RWPE1 (cell line): ENCODE results near the gene ACTG1.

Experiments
- CTCF ChIA-PET: fragments of 350-600 bp; sonication (Branson Sonifier 250); formaldehyde crosslinking; extraction: SDS; loops from one replicate; lab custom pipeline; 2021; lab: Yijun Ruan, JAX
- POLR2A ChIA-PET: fragments of 400-600 bp; formaldehyde crosslinking; extraction: SDS; loops from one replicate; lab custom pipeline; 2020; ENCODE audit warnings: antibody characterized with exemption; ENCODE audit not compliant: low non-redundant PET; lab: Yijun Ruan, JAX
- DNase-seq: peaks from one replicate; pipeline ENCODE4 v3.0.0; 2012; ENCODE audit warnings: low spot score
- H3K27ac ChIP-seq: fragments of 450-650 bp; 2 replicates; pipeline ENCODE4 v1.5.1; 2017
- CTCF ChIP-seq: fragments of 450-650 bp; conservative IDR thresholded peaks from 2 replicates; pipeline ENCODE4 v1.5.1; 2017; ENCODE audit warnings: low read depth, mild to moderate bottlenecking

The ACTG1 gene

DNA sequence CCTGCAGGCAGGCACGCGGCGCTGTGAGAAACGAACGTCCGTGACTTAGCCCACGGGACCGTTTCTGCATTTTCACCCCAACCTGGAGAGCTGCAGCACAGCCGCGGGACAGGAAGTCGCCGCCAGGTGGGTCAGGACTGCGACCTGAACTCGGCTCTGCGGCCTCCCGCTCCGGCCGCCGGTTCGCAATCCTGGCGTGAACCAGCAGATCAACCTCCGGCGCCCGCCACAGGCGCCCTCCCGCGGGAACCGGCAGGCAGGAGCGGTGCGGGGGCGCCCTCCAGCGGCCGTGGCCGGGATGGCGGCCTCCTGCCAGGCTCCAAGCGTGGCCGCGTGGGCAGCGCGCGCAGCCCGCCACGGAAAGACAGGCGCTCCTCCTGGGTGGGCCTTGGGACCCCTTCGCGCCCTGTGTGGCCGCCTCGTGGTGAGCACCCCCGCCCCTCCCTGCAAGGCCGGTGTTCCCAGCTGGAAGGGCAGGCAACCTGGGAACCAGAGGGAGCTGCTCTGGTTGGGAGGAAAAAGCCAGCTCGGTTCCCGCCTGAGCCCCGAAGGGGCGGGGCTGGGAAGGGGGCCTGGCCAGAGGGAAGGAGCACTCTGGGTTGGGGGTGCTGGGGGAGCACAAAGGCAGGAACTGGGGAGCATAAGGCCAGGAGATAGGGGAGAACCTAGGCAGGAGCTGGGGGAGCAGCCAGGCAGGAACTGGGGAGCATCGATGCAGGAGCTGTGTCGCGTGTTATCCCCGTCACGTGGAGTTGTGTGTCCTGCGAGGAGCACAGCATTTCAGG, 28.2 kb downstream of the ACTG1 start:
- H3K27ac ChIP-seq, result peak overlapping the region; percentile 63
- ChIA-PET POLR2A (interaction anchor here (1.0 kb wide), 1 partner anchor 16 kb away, joined by 3 read pairs; no protein-coding TSS in a partner anchor), CTCF (interaction anchor here (0.5 to 3.0 kb wide), 26 partner anchors 10 to 338 kb away, joined by 3 to 20 read pairs (median 4); partner anchors contain the start of gene BAHCC1)
- peak; percentile 79 for DNase-seq
- peak; percentile 99 for TF ChIP-seq CTCF

GRCh38 chr17:81483862-81484194, 28.8 kb downstream of the ACTG1 start:
- no peak for DNase-seq
- POLR2A ChIA-PET, result interaction anchor here (1.0 kb wide), 1 partner anchor 16 kb away, joined by 3 read pairs; no protein-coding TSS in a partner anchor
- CTCF ChIA-PET, result interaction anchor here (0.6 to 3.0 kb wide), 7 partner anchors 10 to 229 kb away, joined by 3 to 20 read pairs (median 3); no protein-coding TSS in a partner anchor
- peak overlapping the region; percentile 63 for H3K27ac ChIP-seq
- TF ChIP-seq CTCF, result no peak

- no peak for DNase-seq
- ChIA-PET CTCF (interaction anchor here (0.6 to 3.0 kb wide), 5 partner anchors 9 to 228 kb away, joined by 3 to 20 read pairs (median 3); no protein-coding TSS in a partner anchor), POLR2A (no interaction called here)
- H3K27ac ChIP-seq, result peak overlapping the region; percentile 5; the same call in 1 of the 2 replicates
- TF ChIP-seq CTCF, result no peak
Observed at GRCh38 chr17:81483085-81483861, 29.3 kb downstream of the ACTG1 start.

GRCh38 chr17:81482673-81483072, 29.9 kb downstream of the ACTG1 start:
- no peak for DNase-seq
- H3K27ac ChIP-seq, result peak overlapping the region; percentile 5; the same call in 1 of the 2 replicates
- TF ChIP-seq CTCF, result no peak
- CTCF ChIA-PET, result interaction anchor here (3.0 kb wide), 1 partner anchor 228 kb away, joined by 20 read pairs; no protein-coding TSS in a partner anchor
- POLR2A ChIA-PET, result no interaction called here

GRCh38 chr17:81481815-81482505, 30.6 kb downstream of the ACTG1 start:
- no peak overlapping the region for H3K27ac ChIP-seq
- CTCF ChIA-PET, result interaction anchor here (0.5 to 0.7 kb wide), 4 partner anchors 9 to 229 kb away, joined by 3 read pairs; no protein-coding TSS in a partner anchor
- DNase-seq, result no peak
- POLR2A ChIA-PET, result no interaction called here
- no peak for TF ChIP-seq CTCF
